ENCODE results near the gene TSEN15. TPM values are rescaled to one million over a fixed set of nuclear protein-coding genes. Genes with fewer than 3 reads are reported as not detected.

TSEN15 gene
- total and polyA plus RNA-seq, 10 of the 15 experiments (the other 5 are each of a cell fraction or from before 2014, with no cell fraction given), result 21.1 to 136 (median 70.2) TPM

- Histone ChIP-seq H3K27ac (ENCODE audit: control insufficient read depth, insufficient read depth) (no peak overlapping the region), H3K4me1 (ENCODE audit: control insufficient read depth, insufficient read depth, low read length) (peaks cover 4% of the 10 kb centered on the region), H3K27me3 (replicated peaks in 1 of 2; ENCODE audit: control insufficient read depth in 2 of 2, insufficient read depth in 2 of 2, low read length in 1 of 2) (peaks cover 8 to 44% of the 10 kb centered on the region in 2 experiments), H2AFZ (ENCODE audit: control insufficient read depth, low read depth, low read length) (no peak overlapping the region), H4K20me1 (ENCODE audit: control insufficient read depth, insufficient read depth) (no peaks in the 10 kb centered on the region), H3K36me3 (ENCODE audit: control insufficient read depth in 2 of 2, insufficient read depth in 2 of 2, low read length in 1 of 2) (no peaks in the 10 kb centered on the region), H3K9me3 (replicated peaks; ENCODE audit: control insufficient read depth, insufficient read depth, low read length) (no peaks in the 10 kb centered on the region), H3K4me2 (ENCODE audit: control insufficient read depth, insufficient read depth) (no peak overlapping the region), H3K4me3 (no peak overlapping the region), H3K9ac (ENCODE audit: control insufficient read depth, insufficient read depth, low read length) (no peak overlapping the region), H3K79me2 (ENCODE audit: control insufficient read depth, insufficient read depth, low read length) (no peaks in the 10 kb centered on the region)
- 46% methylated on average over 2 of the region's 2 CpGs for WGBS (ENCODE audit: insufficient coverage, insufficient replicate concordance, low lambda C conversion rate, missing lambda C conversion rate)
- SMC1A ChIA-PET (ENCODE audit: uncharacterized antibody, unreplicated experiment), result interaction anchor here (0.6 to 1.4 kb wide), 3 partner anchors 25 to 538 kb away, joined by 3 read pairs; no protein-coding TSS in a partner anchor
- no peak for TF ChIP-seq CTCF (IDR thresholded peaks at IDR 0.05 in 2 of 3, conservative IDR thresholded peaks at IDR 0.05 in 1 of 3; ENCODE audit: control insufficient read depth in 2 of 3, extremely low read depth in 1 of 3, insufficient read depth in 1 of 3, low read depth in 3 of 3, low read length in 3 of 3)
- no peak for TF ChIP-seq ZNF622 (IDR thresholded peaks at IDR 0.05)
- no peak for TF ChIP-seq CHD2 (IDR thresholded peaks at IDR 0.05; ENCODE audit: borderline replicate concordance, low read depth, low read length)
- TF ChIP-seq SMARCA5 (IDR thresholded peaks at IDR 0.05), result no peak
- intact Hi-C loops (cut with micrococcal nuclease; ENCODE audit: unreplicated experiment), result no loop called here
- ATAC-seq (no peak), DNase-seq (ENCODE audit: low read depth, low spot score) (no peak), FAIRE-seq (no peak)
- CTCF ChIA-PET, result interaction anchor here (1.2 kb wide), 1 partner anchor 42 kb away, joined by 3 read pairs; no protein-coding TSS in a partner anchor
- POLR2A ChIA-PET, result no interaction called here
- BruUV-seq (replicated peaks), result no TSS peak
- RAD21 ChIA-PET (ENCODE audit: unreplicated experiment), result no interaction called here
- in situ Hi-C loops (cut with MboI), result no loop called here
Measured at GRCh38 chr1:184034761-184035379, 16.7 kb upstream of the TSEN15 start.
